GM19238 (cell line): ENCODE measurements around the gene NAPG.
"Not testable (repeated sequence)": the region's sequence is repeated elsewhere in the genome, so short reads cannot be mapped to it uniquely, and the experiment has no call there.

ENCODE experiments used
- DNase-seq: peaks from one replicate; pipeline ENCODE4 v3.0.0; 2011; ENCODE audit warnings: low spot score; ENCODE audit not compliant: insufficient read length

NAPG gene

GRCh38 chr18:10579079-10579867 is 53.4 kb downstream of the NAPG start:
- no peak for DNase-seq

DNA sequence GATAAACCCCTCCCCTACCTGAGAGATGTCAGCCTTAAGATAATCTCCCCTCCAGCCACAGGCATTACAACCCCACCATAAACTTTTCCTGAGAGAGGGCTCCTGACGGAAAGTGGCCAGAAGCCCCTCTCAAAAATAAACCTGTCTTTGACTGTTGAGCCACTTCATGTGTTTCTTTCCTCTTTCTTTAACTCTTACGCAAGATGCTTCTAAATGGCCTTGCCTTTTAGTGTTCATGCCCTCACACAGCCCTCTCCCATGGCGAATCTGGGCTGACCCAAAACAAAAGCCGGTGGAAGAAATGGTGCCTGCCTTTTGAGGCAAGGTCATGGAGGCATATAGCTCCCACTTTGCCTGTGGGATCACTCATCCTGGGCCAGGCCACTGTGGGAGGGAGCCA is 54.4 kb downstream of the NAPG start:
- no peak for DNase-seq

DNA sequence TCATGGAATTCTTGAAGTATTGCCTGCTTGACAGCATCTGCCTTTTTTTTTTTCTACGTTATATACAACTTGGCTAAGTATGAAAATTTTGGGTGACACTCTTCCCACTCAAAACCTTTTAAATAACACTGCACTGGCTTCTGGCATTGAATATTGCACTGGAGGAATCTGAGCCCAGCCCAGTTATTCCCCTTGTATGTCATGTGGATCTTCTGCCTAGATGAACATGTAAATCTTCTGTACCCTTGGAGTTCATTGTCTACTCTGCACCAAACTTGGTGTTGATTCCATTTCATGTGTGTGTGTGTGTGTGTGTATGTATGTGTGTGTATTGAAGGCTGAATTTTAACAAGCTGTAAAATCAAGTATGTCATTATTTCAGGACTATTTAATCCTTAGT is 59.4 kb downstream of the NAPG start:
- no peak for DNase-seq

- DNase-seq: no peak
These were observed 63.1 kb downstream of the NAPG start for GRCh38 chr18:10588975-10589374.

DNA sequence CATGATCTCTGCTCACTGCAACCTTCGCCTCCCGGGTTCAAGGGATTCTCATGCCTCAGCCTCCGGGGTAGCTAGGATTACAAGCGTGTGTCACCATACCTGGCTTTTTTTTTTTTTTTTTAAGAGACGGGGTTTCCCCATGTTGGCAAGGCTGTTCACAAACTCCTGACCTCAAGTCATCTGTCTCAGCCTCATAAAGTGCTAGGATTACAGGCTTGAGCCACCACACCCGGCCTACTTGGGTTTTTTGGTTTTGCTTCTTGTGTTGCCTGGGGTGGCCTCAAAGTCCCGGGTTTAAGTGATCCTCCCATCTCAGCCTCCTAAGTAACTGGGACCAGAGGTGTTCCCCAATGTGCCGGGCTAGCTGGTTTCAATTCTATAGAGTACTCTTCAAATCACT is 64.6 kb downstream of the NAPG start:
- no peak for DNase-seq

DNA sequence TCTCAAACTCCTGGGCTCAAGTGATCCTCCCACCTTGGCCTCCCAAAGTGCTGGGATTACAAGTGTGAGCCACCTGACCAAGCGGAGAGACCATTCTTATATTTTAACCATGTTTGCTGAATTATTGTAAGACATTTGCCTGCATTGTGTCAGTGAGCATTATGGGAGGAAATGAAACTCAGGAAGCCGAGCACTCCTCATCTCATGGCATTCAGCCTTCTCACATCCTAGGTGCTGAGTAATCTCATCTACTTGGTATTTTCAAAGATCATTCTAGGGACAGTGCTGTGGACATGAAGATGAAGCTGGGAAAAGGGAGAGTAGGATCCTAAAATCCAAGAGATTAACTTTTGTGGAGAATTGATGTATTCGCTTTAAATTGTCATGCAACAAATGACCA is 66.1 kb downstream of the NAPG start:
- no peak for DNase-seq

DNA sequence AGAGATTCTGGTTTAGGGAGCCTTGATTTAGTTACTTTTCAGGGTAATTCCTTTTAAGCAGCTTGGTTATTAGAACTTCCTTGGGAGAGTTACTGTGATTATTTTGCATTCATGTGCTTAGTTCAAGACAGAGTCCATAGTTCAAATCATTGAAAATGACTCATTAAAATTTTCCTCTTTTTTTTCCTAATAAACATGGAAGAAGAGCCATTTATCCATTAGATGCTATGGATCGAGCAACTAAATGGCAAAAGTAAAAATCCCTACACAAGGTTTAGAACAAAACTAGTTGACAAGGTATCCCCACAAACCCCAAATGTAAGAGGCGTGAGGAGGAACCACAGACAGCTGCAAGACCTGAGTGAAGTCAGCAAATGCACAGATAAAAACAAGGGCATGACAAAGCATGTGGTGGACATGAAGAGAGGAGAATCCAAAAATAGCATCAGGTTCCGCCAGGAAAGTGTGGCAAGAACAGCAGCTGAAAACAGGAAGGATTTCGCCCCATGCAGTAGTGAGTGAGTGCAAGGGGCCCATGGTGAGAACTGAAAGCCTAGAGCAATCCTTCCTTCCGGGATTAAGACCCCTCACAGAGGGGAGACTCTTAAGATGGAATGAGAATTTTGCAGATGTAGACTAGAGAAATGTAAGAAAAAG is 67.7 kb downstream of the NAPG start:
- not testable (repeated sequence) for DNase-seq

GRCh38 chr18:10595917-10596316 is 70.1 kb downstream of the NAPG start:
- not testable (repeated sequence) for DNase-seq

- not testable (repeated sequence) for DNase-seq
These were observed 71.9 kb downstream of the NAPG start for GRCh38 chr18:10597695-10598094.

DNA sequence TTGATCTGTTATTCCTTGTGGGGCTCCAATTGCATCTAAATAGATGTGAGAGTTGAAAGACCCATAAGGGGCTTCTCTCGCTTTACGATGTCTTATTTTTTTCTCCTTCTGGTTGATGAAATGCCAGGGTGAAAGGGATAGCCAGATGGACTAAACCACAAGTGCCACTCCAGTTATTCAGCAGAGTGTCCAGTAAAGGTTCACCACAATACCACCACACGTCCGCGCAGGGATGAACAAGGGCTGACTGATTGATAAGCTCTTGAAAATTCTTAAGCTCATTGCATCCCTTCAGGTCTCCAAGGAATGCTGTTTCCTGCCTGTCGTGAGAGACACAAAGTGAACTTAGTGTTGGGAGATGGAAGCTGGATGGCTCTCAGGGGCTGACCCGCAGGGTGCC is 74.9 kb downstream of the NAPG start:
- DNase-seq: not testable (repeated sequence)
